UCSD-AML1 (cell line): ENCODE data around the gene EHBP1L1.

Experiments
- DNase-seq: peaks from one replicate; lab custom pipeline; 2025; ENCODE audit not compliant: unreplicated experiment; lab: John Stamatoyannopoulos, UW

The EHBP1L1 gene

DNA sequence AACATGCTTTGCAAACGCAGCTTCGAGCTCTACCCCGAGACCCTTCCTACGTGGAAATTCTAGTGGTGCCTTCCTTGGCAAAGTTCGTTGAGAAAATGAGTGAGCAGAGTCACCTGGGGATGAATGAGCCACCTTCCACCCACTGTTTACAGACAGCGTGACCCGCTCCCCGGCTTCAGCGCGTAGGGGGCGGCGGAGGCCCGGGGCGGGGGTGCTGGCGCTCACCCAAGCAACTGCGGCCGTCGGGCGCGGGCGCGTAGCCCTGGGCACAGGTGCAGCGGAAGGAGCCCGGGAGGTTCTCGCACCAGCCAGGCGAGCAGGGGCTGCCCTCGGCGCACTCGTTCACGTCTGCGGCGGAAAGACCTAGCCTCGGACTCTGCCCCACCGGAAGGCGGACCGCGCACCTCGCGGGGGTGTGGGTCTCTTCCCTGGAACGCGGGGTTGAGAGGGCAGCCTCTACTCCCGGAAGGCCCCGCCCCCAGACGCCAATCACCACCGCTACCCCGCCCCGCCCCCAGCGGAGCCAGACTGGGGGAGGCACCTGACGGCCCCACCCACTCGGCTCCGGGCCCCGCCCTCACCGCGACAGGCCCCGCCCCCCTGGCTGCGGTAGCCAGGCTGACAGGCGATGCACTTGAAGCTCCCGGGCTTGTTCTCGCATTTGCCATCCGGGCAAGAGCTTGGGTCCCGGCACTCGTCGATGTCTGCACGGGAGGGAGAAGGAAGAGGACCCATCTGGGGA lies 29.5 kb upstream of the EHBP1L1 start:
- DNase-seq: peak; percentile 87

GRCh38 chr11:65547446-65548125 lies 28.3 kb upstream of the EHBP1L1 start:
- no peak for DNase-seq

DNA sequence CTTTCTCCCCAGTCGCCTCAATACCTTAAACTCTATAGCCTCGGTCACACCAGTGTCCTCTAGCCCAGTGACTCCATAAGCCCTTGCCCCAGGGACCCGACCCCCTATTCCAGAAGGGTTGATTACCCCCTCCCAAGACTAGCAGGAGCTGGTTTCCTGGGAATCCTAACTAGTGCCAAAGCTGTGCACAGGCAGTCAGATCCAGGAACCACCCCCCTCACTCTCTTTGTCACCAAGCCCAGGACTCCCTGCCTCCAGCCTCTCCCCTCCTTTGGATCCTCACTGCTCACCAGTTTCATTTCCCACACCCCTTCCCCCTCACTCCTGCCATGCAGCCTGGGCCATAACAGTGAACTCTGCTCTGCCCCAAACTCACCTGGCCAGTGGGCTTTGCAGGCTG lies 27.5 kb upstream of the EHBP1L1 start:
- DNase-seq: no peak

- no peak for DNase-seq
Observed at GRCh38 chr11:65549096-65549495, 26.8 kb upstream of the EHBP1L1 start.

DNA sequence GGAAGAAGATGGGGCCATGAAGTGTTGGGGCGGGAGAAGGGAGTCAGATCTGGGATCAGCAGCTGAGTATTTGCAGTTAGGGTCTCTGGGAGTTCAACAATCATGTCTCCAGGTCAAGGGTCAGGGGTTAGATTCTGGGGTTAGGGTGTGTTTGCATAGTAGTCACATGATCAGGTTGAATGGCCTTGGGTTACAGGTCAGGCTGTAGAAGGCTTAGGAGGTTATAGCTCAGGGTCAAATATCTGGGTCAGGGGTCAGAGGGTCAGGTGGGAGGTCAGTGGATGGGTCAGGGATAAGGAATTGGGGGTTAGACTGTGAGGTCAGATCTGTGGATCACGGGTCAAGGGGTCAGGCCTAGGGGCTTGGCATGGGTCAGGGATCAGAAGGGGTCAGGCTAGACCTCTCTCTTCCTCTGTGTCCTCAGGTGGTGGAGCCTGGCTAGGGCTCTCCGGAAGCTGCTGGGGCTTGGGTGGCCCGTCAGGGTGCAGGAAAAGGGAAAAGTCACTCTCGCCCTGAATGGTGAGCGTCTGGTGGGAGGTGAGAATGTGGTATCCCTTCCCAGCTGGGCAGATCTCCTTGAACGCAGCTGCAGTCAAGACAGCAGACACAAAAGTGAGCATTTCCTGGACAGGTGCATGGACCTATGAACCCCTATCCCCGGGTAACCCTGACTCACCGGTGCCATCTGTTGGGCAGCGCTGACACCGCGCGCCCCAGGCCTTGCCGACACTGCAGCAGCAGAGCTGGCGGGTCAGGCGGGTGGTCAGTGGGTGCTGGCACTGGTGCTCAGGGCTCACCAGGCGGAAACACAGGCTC lies 24.1 kb upstream of the EHBP1L1 start:
- peak; percentile 67 for DNase-seq

DNA sequence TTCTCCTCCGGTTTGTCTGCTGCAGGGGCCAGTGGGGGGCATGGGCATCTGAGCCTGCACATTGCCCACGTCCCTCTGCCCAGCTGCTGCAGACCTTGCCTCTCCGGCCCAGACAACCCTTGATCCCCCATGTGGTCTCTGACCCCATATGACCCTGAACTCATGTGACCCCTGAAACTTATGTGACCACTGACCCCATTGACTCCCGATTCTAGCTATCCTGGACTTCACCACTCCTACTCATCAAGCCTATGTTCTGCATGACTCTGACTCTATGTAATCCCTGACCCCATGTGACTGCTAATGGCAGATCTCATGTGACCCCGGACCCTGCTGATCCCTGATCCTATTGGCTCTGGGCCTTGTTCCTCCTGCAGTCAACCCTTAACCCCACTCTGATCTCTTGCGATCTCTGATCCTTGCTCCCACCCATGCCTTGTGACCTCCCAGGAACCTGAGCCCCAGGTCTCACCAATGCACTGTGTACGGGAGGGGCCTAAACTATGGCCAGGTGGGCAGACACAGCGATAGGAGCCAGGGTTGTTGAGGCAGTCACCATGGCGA lies 23.4 kb upstream of the EHBP1L1 start:
- no peak for DNase-seq

DNA sequence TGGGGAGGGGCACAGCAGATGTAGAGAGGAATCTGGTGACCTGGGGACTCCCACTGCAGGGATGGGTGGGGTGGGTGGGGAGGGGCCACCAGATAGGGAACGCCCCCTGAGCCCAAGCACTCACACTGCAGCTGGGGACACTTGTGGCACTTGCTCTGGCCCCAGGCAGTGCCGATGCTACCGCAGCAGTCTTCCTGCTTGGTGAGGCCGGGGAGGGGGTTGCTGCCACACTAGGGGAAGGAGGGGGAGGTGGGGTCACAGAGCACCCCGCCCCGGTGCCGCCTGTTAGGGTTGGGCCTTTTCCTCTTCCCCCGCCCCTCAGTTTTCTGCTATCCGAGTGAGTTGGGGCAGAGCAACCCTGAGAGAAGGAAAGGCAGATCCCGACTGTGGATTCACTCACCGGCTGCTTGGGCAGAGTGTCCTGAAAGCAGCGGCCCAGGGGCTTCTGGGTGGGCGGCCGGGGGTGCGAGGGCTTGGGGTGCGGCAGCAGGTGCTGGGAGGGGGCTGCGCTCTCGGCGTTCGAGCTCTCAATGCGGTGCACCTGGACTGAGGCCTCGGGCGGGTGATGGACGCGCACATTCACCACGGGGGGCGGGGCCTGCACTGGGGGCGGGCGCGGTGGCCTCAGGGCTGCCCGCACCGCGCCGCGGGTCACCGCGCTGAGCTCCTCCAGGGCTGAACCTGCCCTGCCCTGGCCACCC lies 22.4 kb upstream of the EHBP1L1 start:
- peak; percentile 75 for DNase-seq

GRCh38 chr11:65554057-65554818 lies 21.6 kb upstream of the EHBP1L1 start:
- DNase-seq: no peak

GRCh38 chr11:65554842-65555430 lies 20.9 kb upstream of the EHBP1L1 start:
- DNase-seq: no peak

DNA sequence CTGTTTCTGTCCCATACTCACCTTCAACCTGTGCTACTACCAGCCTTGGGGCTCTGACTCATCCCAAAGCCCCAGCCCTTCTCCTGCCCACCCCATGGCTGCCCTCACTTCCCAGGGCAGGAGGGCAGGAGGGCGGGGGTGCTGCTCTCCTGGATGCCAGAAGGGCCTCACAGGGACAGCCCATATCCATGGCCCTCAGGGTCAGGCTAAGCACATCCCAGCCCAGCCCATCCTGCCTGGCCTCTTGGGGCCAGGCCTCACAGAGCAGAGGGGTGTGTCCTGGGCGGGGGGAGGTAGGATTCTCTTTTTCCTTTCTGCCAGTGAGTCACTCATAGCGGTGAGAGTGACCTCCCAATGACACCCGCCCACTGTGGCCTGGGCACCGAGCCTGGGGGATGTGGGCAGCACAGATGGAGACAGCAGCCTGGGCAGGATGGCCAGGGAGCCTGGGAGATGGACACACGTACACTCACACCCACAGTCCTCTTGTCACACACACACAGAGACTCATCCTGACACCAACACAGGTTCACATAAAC lies 20.1 kb upstream of the EHBP1L1 start:
- DNase-seq: peak; percentile 58

DNA sequence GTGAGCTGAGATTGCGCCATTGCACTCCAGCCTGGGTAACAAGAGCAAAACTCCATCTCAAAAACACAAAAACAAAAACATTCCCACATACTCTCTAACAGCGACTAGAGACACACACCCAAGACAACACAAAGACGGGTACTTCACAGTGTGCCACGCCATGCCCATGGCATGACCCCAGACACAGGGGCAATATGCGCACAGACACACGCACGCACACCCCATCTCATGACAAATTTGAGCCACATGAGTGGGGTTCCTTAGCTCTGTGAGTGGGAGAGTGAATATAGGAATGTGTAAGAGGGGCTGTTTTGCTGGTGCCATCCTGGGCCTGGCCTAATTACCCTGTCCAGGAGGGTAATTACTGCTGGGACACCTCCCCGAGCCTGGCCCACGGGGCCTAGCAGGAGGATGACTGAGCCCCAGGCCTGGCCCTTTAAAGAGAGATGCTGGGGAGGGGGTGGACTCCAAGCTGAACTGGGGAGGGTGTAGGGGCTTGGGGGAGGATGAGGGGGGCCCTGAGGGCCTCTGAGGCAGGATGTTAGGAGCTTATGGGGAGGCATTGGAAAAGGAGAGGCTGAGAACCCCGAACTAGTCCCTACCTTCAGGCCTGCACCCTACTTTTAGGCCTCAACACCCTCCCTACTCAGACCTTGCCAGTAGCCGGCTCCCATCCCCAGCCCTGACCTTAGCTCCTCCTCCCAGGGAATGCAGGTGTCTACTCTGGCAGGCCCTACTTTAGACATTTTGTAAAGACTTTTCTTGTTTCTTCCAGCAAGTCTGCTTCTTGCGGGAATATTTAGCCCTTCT lies 19.2 kb upstream of the EHBP1L1 start:
- DNase-seq: no peak

- DNase-seq: no peak
Observed at GRCh38 chr11:65557280-65558001, 18.4 kb upstream of the EHBP1L1 start.

GRCh38 chr11:65558002-65558929 lies 17.6 kb upstream of the EHBP1L1 start, which contains the start of gene LTBP3:
Gene LTBP3 (minus strand): TSS chr11:65558359. CDS start chr11:65557959, 400 bp downstream.
- no peak for DNase-seq

DNA sequence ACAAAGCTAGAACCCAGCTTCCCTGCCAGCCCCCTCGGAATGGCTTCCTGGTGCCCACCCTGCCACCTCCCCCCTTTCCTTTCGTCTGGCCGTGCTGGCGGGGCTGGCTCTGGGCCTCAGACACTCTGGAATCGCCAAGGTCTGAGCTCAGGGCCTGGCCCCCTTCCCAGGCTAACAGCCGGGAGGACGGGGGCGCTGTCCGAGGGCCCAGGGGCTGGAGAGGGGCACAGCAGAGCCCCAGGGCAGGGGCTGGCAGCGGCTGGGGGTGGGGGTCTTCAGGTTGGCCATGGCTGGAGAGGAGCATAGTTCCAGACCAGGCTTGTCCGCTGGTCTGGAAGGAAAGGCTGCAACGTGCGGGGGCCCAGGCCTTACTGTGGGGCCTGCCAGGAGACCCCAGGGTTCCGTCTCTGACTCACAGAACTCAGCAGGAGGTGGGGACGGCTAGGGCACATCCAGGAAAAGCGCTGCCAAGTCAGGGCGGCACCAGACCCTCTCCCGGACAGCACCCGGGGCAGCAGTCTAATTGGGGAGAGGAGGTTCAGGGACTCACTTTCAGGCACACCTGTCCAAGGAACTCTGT lies 16.8 kb upstream of the EHBP1L1 start:
- DNase-seq: no peak

GRCh38 chr11:65559535-65559934 lies 16.3 kb upstream of the EHBP1L1 start:
- no peak for DNase-seq

DNA sequence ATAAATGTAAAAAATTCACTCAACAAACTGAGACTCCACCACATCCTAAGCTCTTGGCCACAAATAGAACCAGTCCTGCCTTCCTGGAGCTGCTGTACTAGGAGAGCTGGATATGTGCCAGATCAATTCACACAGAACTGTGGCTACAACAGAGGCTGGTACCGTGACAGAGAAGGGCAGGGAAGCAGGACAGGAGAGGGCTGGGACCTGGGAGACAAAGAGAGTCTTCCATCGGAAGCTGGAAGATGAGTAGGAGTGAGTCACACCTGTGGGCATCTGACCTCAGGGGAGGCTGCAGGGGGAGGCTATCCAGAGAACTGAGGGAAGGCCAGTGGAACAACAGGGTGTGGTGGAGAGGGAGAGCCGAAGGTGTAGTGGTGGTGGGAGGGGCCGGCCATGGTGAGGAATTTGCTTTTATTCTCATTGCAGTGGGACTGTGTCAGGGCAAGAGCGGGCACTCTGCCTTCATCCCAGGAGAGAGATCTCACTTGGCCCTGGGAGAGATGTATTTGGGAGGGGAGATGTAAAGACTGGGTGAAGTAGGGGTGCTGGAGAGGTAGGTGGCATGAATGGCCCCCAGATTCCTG lies 15.8 kb upstream of the EHBP1L1 start:
- DNase-seq: no peak
